ENCODE data around the gene DICER1.

DICER1 gene

GRCh38 chr14:95062946-95063345 is 94.4 kb downstream of the DICER1 start:
- no peak for DNase-seq (ENCODE audit: low read depth in 2 of 3, low spot score in 2 of 3)

DNA sequence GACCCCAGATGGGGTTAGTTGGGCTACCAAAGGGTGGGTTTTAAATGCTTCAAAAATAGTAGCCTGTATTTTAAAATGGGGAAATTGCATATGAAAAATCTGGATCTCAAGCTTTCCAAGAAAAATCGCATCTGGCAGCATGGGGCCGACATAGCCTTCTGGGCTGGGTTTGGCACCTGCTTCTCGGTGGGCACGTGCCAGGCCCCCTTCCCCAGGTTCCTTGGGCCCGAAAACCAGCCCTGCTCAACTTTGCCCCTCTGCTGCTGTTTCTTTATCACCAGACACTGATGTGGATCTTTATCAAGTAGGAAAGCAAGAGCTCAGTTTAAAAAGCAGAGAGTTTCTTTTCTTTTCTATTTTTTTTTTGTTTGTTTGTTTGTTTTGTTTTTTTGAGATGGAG is 95.1 kb downstream of the DICER1 start:
- no peak for DNase-seq (ENCODE audit: low read depth in 2 of 3, low spot score in 2 of 3)

DNA sequence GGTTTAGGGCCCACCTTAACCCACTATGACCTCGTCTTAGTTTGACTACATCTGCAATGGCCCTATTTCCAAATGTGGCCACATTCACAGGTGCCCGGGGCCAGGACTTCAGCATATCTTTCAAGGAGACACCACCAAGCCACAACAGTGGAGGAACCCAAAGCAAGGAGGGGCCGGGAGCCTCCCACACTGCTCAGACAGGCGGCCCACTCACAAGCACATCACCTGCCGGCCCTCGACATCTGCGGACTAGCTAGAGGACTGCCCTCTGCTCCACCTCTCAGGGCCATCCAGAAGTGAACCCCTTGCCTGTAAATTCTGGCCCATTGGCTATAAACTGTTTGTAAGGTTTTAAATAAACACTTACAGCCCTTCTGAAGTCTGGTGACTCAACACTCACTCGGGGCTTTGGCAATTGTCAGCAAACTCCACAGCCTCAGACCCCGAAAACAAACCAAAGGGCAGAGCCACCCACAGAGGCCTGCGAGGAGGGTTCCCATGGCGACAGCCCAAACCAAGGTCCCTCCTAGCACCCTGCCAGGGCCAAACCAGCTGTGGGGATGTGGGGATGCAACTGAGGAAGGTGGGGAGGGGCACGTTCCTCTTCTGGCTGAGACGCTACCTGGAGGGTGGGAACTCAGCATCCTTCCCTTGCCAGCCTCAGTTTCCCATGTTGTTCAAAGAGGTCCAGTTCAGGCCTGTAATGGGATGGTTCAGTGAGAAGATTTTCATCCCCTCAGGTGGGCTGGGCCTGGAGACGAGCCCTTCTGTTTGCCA is 95.8 kb downstream of the DICER1 start:
- no peak for DNase-seq (ENCODE audit: low read depth in 2 of 3, low spot score in 2 of 3)

- no peak for DNase-seq (ENCODE audit: low read depth in 2 of 3, low spot score in 2 of 3)
These were observed 98.2 kb downstream of the DICER1 start for GRCh38 chr14:95059126-95059525.

GRCh38 chr14:95058491-95058890 is 98.8 kb downstream of the DICER1 start:
- DNase-seq (ENCODE audit: low read depth in 2 of 3, low spot score in 2 of 3), result no peak

GRCh38 chr14:95057851-95058250 is 99.5 kb downstream of the DICER1 start:
- no peak for DNase-seq (ENCODE audit: low read depth in 2 of 3, low spot score in 2 of 3)

- no peak for DNase-seq (ENCODE audit: low read depth in 2 of 3, low spot score in 2 of 3)
These were observed 100.2 kb downstream of the DICER1 start for GRCh38 chr14:95057147-95057546.

- no peak for DNase-seq (ENCODE audit: low read depth in 2 of 3, low spot score in 2 of 3)
These were observed 100.9 kb downstream of the DICER1 start for GRCh38 chr14:95056476-95056875.

DNA sequence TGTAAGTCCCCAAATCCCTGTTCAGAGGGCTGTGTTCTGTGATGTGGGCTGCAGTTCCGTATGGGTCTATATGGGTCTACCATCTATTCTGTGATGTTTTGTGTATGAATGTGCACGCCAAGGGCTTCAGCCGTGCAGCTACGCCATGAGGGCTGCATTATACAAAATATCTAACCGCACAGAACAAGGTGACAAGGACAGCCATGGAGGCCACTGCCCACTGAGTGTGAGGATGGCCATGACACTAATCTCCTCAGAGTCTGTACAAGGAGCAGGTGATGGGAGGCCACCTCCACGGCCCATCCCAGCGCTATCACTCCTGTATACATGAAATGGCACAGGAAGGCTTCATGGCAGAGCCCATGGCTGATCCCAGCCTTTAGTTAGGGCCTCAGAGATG is 102.0 kb downstream of the DICER1 start:
- DNase-seq (ENCODE audit: low read depth in 2 of 3, low spot score in 2 of 3), result no peak

DNA sequence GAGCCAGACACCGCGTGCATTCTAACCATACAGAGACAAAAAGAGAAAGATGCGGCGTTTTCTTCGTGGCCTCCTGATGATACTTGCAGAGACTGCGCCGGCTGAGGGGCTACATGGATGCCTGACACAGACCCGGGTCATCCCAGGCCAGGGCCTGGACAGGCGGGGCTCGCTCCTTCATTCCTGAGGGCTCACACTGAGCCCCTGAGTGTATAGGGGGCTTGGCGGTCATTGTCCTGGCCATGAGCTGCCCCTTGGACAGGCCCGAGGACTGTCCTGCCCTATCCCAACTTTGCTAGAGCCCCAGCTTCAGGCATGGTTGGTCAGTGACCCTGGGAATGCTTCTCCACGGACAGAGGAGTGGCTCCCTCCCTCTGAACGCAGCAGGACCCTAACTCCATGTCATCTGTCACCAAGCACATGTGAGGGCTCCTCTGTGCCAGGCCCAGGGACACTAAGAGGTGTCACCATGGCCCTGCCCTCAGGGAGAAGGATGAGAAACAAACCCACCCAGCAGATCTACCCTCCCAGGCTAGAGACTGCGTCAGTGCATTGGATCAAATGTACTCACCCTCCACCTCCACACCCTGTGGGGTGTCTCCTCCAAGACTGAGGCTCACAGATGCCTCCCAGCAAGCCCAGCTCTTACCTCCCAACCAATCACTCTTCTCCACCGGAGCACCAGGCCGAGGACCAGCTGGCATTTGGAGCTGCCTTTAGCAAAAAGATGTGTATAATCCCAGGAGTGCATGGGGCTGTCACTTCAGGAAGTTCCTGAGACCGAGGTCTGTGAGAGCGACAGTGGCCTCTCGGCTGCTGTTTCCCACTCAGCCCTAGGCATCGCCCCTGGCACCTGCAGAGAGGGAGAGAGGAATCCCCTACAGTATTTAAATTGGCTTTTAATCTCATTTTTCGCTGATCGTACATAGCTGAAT is 102.7 kb downstream of the DICER1 start:
- DNase-seq (ENCODE audit: low read depth in 2 of 3, low spot score in 2 of 3), result no peak

GRCh38 chr14:95052016-95052585 is 105.2 kb downstream of the DICER1 start:
- DNase-seq (ENCODE audit: low read depth in 2 of 3, low spot score in 2 of 3), result no peak

DNA sequence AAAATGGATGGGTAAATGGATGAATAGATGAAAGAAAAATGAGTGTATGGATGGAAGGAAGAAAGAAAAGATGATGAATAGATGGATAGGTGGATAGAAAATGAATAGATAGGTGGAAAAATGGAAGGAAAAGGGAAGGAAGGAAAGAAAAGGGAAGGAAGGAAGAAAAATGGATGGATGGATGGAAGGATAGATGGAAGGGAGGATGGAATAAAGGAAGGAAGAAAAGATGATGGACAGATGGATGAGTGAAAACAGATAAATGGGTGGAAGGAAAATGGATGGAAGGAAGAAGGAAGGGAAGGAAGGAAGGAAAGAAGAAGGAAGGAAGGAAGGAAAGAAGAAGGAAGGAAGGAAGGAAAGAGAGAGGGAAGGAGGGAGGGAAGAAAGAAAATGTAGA is 107.4 kb downstream of the DICER1 start:
- no peak for DNase-seq (ENCODE audit: low read depth in 2 of 3, low spot score in 2 of 3)

- no peak for DNase-seq (ENCODE audit: low read depth in 2 of 3, low spot score in 2 of 3)
These were observed 108.5 kb downstream of the DICER1 start for GRCh38 chr14:95048771-95049312.

DNA sequence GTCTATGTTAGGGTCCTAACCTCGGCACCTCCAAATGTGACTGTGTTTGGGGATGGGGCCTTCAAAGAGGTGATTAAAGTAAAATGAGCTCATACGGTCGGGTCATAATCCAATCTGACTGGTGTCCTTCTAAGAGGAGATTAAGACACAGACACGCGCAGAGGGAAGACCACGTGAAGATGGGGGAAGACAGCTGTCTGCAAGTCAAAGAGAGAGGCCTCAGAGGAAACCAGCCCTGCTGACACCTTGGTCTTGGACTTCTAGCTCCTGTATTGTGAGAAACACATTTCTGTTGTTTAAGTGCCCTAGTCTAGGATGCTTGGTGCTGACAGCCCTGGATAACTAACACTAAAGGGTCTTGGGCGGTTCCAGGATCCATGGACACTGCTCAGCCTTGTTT is 109.6 kb downstream of the DICER1 start:
- no peak for DNase-seq (ENCODE audit: low read depth in 2 of 3, low spot score in 2 of 3)

DNA sequence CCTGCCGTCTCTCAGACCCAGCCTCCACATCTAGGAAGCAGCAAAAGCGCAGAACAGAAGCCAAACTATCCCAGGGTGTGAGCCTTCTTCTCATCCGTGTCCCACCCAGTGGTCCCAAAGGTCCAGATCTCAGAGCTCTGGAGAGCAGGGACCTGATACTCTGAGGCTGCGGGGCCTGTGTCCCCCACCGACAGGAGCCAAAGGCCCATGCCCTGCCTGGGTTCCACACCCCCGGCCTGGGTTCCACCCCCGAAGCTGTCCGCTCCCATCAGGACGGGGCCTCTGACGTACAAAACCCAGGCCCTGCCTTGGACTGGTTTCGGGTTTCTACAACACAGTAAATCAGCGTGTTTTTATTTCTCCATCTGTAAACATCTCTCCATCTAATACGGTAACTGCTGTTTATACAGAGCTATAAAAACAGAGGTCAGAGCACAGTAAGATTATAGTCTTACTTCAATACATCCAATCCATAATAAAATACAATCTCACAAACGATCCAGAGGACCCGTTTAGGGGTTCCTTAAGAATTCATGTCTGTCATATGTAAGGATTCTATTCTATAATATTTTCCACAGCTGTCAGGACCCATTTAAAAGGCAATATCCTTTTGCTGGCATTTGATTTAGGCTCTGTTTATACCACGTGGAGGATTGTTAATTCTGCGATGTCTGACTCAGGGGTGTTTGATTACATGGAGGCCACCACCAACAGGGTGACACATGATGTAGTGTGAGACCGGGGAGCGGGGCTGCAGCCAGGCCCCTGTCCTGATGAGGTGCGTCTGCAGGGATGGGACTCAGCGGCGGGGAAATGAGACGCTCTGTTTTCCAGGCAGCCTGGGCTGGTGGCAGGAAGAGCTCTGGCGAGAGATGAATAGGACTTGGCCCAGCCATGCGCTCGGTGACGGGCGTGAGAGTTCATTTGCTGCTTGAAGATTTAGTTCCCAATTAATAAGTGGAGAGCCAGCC is 110.3 kb downstream of the DICER1 start:
- no peak for DNase-seq (ENCODE audit: low read depth in 2 of 3, low spot score in 2 of 3)

- no peak for DNase-seq (ENCODE audit: low read depth in 2 of 3, low spot score in 2 of 3)
These were observed 111.4 kb downstream of the DICER1 start for GRCh38 chr14:95045836-95046430.

DNA sequence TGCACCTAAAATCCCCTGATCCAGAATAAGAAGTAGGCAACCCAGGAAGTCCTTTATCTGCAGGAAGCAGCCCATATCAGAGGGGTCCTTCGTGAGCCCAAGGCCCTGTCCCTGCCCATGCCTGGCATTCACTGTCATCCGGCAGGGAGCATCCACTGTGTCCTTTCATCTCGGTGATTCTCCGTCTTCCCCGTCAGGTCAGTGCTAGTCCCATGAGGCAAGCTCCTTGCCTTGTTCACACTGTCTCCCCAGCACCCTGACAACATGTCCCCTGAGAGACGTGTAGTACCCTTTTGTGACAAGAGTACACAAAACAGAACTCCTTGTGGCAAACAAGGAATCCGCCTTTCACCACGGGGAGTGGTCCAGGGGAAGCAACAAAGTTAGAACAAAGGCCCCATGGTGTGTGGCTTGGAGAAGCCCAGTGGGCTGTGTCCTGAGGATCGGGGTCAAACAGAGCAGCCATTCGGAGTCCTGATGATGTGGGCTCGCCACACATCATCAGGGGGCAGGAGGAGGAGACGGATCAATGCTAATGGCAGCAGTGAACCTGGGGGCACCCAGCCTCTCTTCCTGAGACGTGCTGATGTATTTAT is 112.1 kb downstream of the DICER1 start:
- DNase-seq (ENCODE audit: low read depth in 2 of 3, low spot score in 2 of 3), result no peak

DNA sequence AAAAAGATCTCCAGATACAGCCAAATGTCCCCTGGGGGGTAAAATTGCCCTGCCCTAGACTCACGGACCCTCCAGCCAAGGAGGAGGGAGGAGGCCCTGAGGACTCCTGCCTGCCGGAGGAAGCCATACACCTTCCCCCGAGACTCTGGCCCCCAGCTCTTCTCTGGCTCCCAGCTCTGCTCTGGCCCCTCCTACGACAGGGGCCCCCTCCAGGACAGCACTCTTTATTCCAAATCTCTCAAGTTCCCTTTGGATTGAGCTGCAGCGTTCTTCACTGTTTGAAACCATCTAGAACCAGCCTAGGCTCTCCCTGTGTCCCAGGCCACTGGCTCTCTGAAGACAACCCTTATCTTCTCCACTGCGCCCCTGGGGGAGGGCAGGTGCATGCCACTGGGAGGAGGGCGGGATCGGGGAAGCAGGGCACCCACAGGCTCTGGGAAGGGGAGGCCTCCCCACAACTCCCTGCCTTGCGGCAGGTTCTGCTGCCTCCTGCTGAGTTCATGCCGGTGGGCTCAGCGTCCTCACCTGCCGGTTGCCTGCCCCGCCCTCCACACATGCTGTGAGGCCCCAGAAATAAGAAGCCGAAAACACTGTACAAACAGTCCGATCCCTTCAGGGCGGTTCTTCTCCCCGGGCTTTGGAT is 112.7 kb downstream of the DICER1 start:
- no peak for DNase-seq (ENCODE audit: low read depth in 2 of 3, low spot score in 2 of 3)
